Neural cell (in vitro differentiated cells): Measurements from ENCODE around the gene PRKCA. TPM values are rescaled to one million over a fixed set of nuclear protein-coding genes. Genes with fewer than 3 reads are reported as not detected.

Experiments
- H2AFZ ChIP-seq: fragments of 200-600, 300-800 bp; sonication (generic), shearing (Covaris generic); 2 replicates; pipeline ENCODE4 v1.6.0; 2014; ENCODE audit warnings: low read depth, mild to moderate bottlenecking, antibody characterized with exemption, low read length, moderate library complexity
- H3F3A ChIP-seq: fragments of 200-600 bp; shearing (Covaris generic); 2 replicates; pipeline ENCODE4 v1.6.1; 2016; ENCODE audit warnings: mild to moderate bottlenecking, moderate library complexity, mixed read lengths, antibody characterized with exemption, low read length; ENCODE audit not compliant: insufficient read depth, poor library complexity, severe bottlenecking
- H3K27ac ChIP-seq: fragments of 200-600, 300-800 bp; sonication (generic), shearing (Covaris generic); 2 replicates; pipeline ENCODE4 v1.5.1; 2014; ENCODE audit warnings: mild to moderate bottlenecking, low read length, moderate library complexity
- H3K27me3 ChIP-seq: fragments of 300-800, 200-600 bp; sonication (generic), shearing (Covaris generic); 2 replicates; pipeline ENCODE4 v1.6.0; 2014; ENCODE audit warnings: mild to moderate bottlenecking, low read depth, low read length, moderate library complexity; ENCODE audit not compliant: insufficient read depth
- H3K36me3 ChIP-seq: fragments of 300-800, 200-600 bp; sonication (generic), shearing (Covaris generic); 2 replicates; pipeline ENCODE4 v1.5.1; 2014; ENCODE audit warnings: mild to moderate bottlenecking, antibody characterized with exemption, low read length, moderate library complexity; ENCODE audit not compliant: insufficient read depth
- H3K4me2 ChIP-seq: fragments of 300-800, 200-600 bp; sonication (generic), shearing (Covaris generic); 2 replicates; pipeline ENCODE4 v1.6.0; 2014; ENCODE audit warnings: mild to moderate bottlenecking, low read length
- H3K4me3 ChIP-seq: fragments of 300-800, 200-600 bp; sonication (generic), shearing (Covaris generic); 2 replicates; pipeline ENCODE4 v1.5.1; 2014; ENCODE audit warnings: mild to moderate bottlenecking, low read length, moderate library complexity
- H3K79me2 ChIP-seq: fragments of 200-600 bp; shearing (Covaris generic); replicated peaks from 2 replicates; pipeline ENCODE4 v1.6.0; 2014; ENCODE audit warnings: mild to moderate bottlenecking, low read length, moderate library complexity; ENCODE audit not compliant: insufficient read depth
- H3K9ac ChIP-seq: fragments of 300-800, 200-600 bp; sonication (generic), shearing (Covaris generic); 2 replicates; pipeline ENCODE4 v1.6.1; 2016; ENCODE audit warnings: mild to moderate bottlenecking, low read length, mixed read lengths
- H3K9me2 ChIP-seq: fragments of 200-600 bp; shearing (Covaris generic); 2 replicates; pipeline ENCODE4 v1.6.1; 2016; ENCODE audit warnings: mild to moderate bottlenecking, low read length, mixed read lengths; ENCODE audit not compliant: insufficient read depth
- H3K9me3 ChIP-seq: fragments of 200-600, 300-800 bp; sonication (generic), shearing (Covaris generic); 2 replicates; pipeline ENCODE4 v1.6.1; 2016; ENCODE audit warnings: mild to moderate bottlenecking, mixed run types, low read length, moderate library complexity, mixed read lengths
- H4K20me1 ChIP-seq: fragments of 200-600 bp; shearing (Covaris generic); 2 replicates; pipeline ENCODE4 v1.6.1; 2016; ENCODE audit warnings: mild to moderate bottlenecking, mixed run types; ENCODE audit not compliant: insufficient read depth
- CTCF ChIP-seq: fragments of 450-650 bp; IDR thresholded peaks from 2 replicates; pipeline ENCODE4 v1.5.1; 2014; ENCODE audit warnings: antibody characterized with exemption, mild to moderate bottlenecking, moderate library complexity; ENCODE audit not compliant: poor library complexity, severe bottlenecking
- EP300 ChIP-seq: fragments of 450-650 bp; conservative IDR thresholded peaks from 2 replicates; pipeline ENCODE4 v1.6.1; 2014; ENCODE audit warnings: antibody characterized with exemption, mild to moderate bottlenecking, moderate library complexity; ENCODE audit not compliant: poor library complexity, severe bottlenecking
- EZH2 ChIP-seq: fragments of 200-600, 300-800 bp; shearing (Covaris generic), sonication (generic); IDR thresholded peaks from 2 replicates; pipeline ENCODE4 v1.6.1; 2014; ENCODE audit warnings: antibody characterized with exemption, low read length, borderline replicate concordance, mild to moderate bottlenecking; ENCODE audit not compliant: insufficient read depth, poor library complexity, severe bottlenecking
- MXI1 ChIP-seq: fragments of 450-650 bp; conservative IDR thresholded peaks from 2 replicates; pipeline ENCODE4 v1.6.1; 2014; ENCODE audit warnings: antibody characterized with exemption, mild to moderate bottlenecking; ENCODE audit not compliant: poor library complexity, severe bottlenecking
- POLR2AphosphoS5 ChIP-seq: IDR thresholded peaks from 2 replicates; pipeline ENCODE4 v1.6.1; 2012
- RAD21 ChIP-seq: fragments of 450-650 bp; conservative IDR thresholded peaks from 2 replicates; pipeline ENCODE4 v1.6.1; 2014; ENCODE audit warnings: antibody characterized with exemption, mild to moderate bottlenecking, moderate library complexity
- REST ChIP-seq: IDR thresholded peaks from 2 replicates; pipeline ENCODE4 v1.6.1; 2012; ENCODE audit warnings: borderline replicate concordance
- SMC3 ChIP-seq: fragments of 450-650 bp; conservative IDR thresholded peaks from 2 replicates; pipeline ENCODE4 v1.6.1; 2014; ENCODE audit warnings: antibody characterized with exemption, mild to moderate bottlenecking, moderate library complexity; ENCODE audit not compliant: poor library complexity
- TAF1 ChIP-seq: IDR thresholded peaks from 2 replicates; pipeline ENCODE4 v1.6.1; 2012; ENCODE audit warnings: low read depth
- polyA plus RNA-seq: library from polyadenylated mRNA; depleted of rRNA; stranded (reverse); fragments of >200 nt; gene quantifications from 2 replicates; pipeline ENCODE4 v1.2.3, GENCODE V29; 2014

The PRKCA gene
- polyA plus RNA-seq, 1 donor from 2014 or later, result 5.9 TPM

GRCh38 chr17:66803474-66803951 lies 501.1 kb downstream of the PRKCA start:
- Histone ChIP-seq H3K36me3 (no peaks in the 10 kb centered on the region), H3K4me3 (no peak overlapping the region), H3K9me2 (no peaks in the 10 kb centered on the region), H3K79me2 (no peaks in the 10 kb centered on the region), H4K20me1 (no peaks in the 10 kb centered on the region), H2AFZ (no peak overlapping the region), H3K27ac (no peak overlapping the region), H3K9me3 (no peaks in the 10 kb centered on the region), H3K4me2 (no peak overlapping the region), H3F3A (no peaks in the 10 kb centered on the region), H3K27me3 (no peaks in the 10 kb centered on the region), H3K9ac (no peak overlapping the region)
- TF ChIP-seq REST (no peak), EZH2 (no peak), MXI1 (no peak), RAD21 (no peak), EP300 (no peak), SMC3 (no peak), POLR2AphosphoS5 (no peak), CTCF (no peak), TAF1 (no peak)

- H3K79me2 ChIP-seq, result no peaks in the 10 kb centered on the region
- no peak overlapping the region for H3K9ac ChIP-seq
- H3K27ac ChIP-seq, result no peak overlapping the region
- H4K20me1 ChIP-seq, result no peaks in the 10 kb centered on the region
- no peaks in the 10 kb centered on the region for H3K36me3 ChIP-seq
- H3K9me3 ChIP-seq, result no peaks in the 10 kb centered on the region
- H3K4me3 ChIP-seq, result no peak overlapping the region
- TF ChIP-seq MXI1, result no peak
- no peak for TF ChIP-seq CTCF
- no peak for TF ChIP-seq POLR2AphosphoS5
- no peak for TF ChIP-seq TAF1
- TF ChIP-seq EP300, result no peak
- no peak for TF ChIP-seq SMC3
- TF ChIP-seq REST, result no peak
- no peak for TF ChIP-seq RAD21
- TF ChIP-seq EZH2, result no peak
- no peak overlapping the region for H2AFZ ChIP-seq
- no peaks in the 10 kb centered on the region for H3K9me2 ChIP-seq
- no peaks in the 10 kb centered on the region for H3K27me3 ChIP-seq
- no peaks in the 10 kb centered on the region for H3F3A ChIP-seq
- no peak overlapping the region for H3K4me2 ChIP-seq
Measured at GRCh38 chr17:66805567-66805966, 503.2 kb downstream of the PRKCA start.
